ENCODE measurements around the gene RALGPS2. TPM values are rescaled to one million over a fixed set of nuclear protein-coding genes. Genes with fewer than 3 reads are reported as not detected.

The RALGPS2 gene
- total and polyA plus RNA-seq, 2 of the 8 experiments (the other 6 are each of a cell fraction or from before 2014, with no cell fraction given), result 6.7 to 38.0 TPM

- ChIA-PET POLR2A (ENCODE audit: partially characterized antibody) (no interaction called here), CTCF (ENCODE audit: partially characterized antibody) (interaction anchor here (0.9 to 1.3 kb wide), 2 partner anchors 11 to 81 kb away, joined by 3 to 4 read pairs; no protein-coding TSS in a partner anchor)
- Histone ChIP-seq H4K20me1 (replicated peaks in 1 of 2; ENCODE audit: control insufficient read depth in 1 of 2, insufficient read depth in 2 of 2, low read length in 2 of 2) (no peaks in the 10 kb centered on the region), H3K23ac (ENCODE audit: insufficient read length) (no peak overlapping the region), H2AK5ac (ENCODE audit: low read depth, low read length) (no peak overlapping the region), H2BK120ac (replicated peaks; ENCODE audit: low read depth, low read length) (no peak overlapping the region), H4K8ac (ENCODE audit: extremely low read depth, insufficient read depth, low read length) (no peak overlapping the region), H2BK5ac (ENCODE audit: low read depth, low read length) (no peak overlapping the region), H4K91ac (replicated peaks; ENCODE audit: insufficient read length, low read length) (no peak overlapping the region), H2AFZ (ENCODE audit: low read length) (no peak overlapping the region), H3K18ac (ENCODE audit: extremely low read depth, low read length) (no peak overlapping the region), H3K79me1 (ENCODE audit: low read depth, low read length) (no peaks in the 10 kb centered on the region), H3K27ac (ENCODE audit: low read depth, low read length) (no peak overlapping the region), H2BK15ac (ENCODE audit: low read length) (no peak overlapping the region), H3K4ac (replicated peaks; ENCODE audit: insufficient read length, low read depth, low read length) (no peak overlapping the region), H3K4me1 (replicated peaks in 1 of 4; ENCODE audit: control insufficient read depth in 3 of 4, insufficient read depth in 4 of 4, low read length in 3 of 4) (0 out of 7 replicates have a peak, but pooled peaks cover 0 to 2% (median 0%) of the 10 kb centered on the region in 4 experiments), H4K5ac (ENCODE audit: insufficient read length, low read depth, low read length) (no peak overlapping the region), H3K9ac (replicated peaks in 1 of 4; ENCODE audit: extremely low read depth in 1 of 4, low read depth in 3 of 4, low read length in 3 of 4) (no peak overlapping the region), H3K56ac (replicated peaks; ENCODE audit: insufficient read length, low read depth, low read length) (no peak overlapping the region), H2BK20ac (ENCODE audit: low read length) (no peak overlapping the region), H3K23me2 (ENCODE audit: low read depth, low read length) (no peaks in the 10 kb centered on the region), H3K4me2 (ENCODE audit: insufficient read depth in 1 of 2, low read depth in 2 of 2, low read length in 2 of 2) (no peak overlapping the region), H3K27me3 (replicated peaks in 1 of 4; ENCODE audit: control insufficient read depth in 3 of 4, extremely low read depth in 1 of 4, insufficient read depth in 3 of 4, low read length in 3 of 4) (no peaks in the 10 kb centered on the region), H3K14ac (ENCODE audit: insufficient read length) (no peak overlapping the region), H3K4me3 (ENCODE audit: extremely low read depth in 1 of 4, insufficient read depth in 2 of 4, low read depth in 3 of 4, low read length in 4 of 4) (no peak overlapping the region), H3K9me3 (ENCODE audit: insufficient read depth in 2 of 2, low read depth in 1 of 2, low read length in 1 of 2) (no peaks in the 10 kb centered on the region), H3K36me3 (ENCODE audit: control insufficient read depth in 2 of 4, insufficient read depth in 4 of 4, low read length in 3 of 4) (peaks cover 0 to 3% (median 1%) of the 10 kb centered on the region in 4 experiments; a peak in 2 of 8 replicates), H3K79me2 (ENCODE audit: control insufficient read depth in 1 of 2, insufficient read depth in 2 of 2, low read length in 2 of 2) (no peaks in the 10 kb centered on the region), H2BK12ac (ENCODE audit: low read depth, low read length) (no peak overlapping the region)
- TF ChIP-seq RXRA (IDR thresholded peaks at IDR 0.05; ENCODE audit: insufficient read depth, low read depth, low read length) (no peak), SIX5 (IDR thresholded peaks at IDR 0.05; ENCODE audit: low read depth, low read length) (no peak), RAD21 (IDR thresholded peaks at IDR 0.05 in 1 of 2, conservative IDR thresholded peaks at IDR 0.05 in 1 of 2; ENCODE audit: low read depth in 2 of 2, low read length in 2 of 2) (no peak), EZH2 (IDR thresholded peaks at IDR 0.05; ENCODE audit: low read depth, low read length, severe bottlenecking) (no peak), TAF7 (optimal IDR thresholded peaks at IDR 0.05; ENCODE audit: borderline replicate concordance, low read depth, low read length) (no peak), EGR1 (IDR thresholded peaks at IDR 0.05; ENCODE audit: borderline replicate concordance, low read depth, low read length) (no peak), RFX5 (IDR thresholded peaks at IDR 0.05; ENCODE audit: borderline replicate concordance, low read depth, low read length) (no peak), GABPA (IDR thresholded peaks at IDR 0.05; ENCODE audit: borderline replicate concordance, insufficient read depth, low read length) (no peak), SUZ12 (IDR thresholded peaks at IDR 0.05; ENCODE audit: low read length) (no peak)
- FAIRE-seq (no peak), DNase-seq (ENCODE audit: low read depth in 1 of 2, low spot score in 2 of 2) (no peak)
- WGBS, 2 experiments (ENCODE audit: extremely low coverage in 1 of 2, insufficient coverage in 1 of 2, insufficient read length in 1 of 2, insufficient replicate concordance in 2 of 2, low coverage in 1 of 2, low lambda C conversion rate in 2 of 2, missing lambda C conversion rate in 1 of 2), result 90% methylated on average over 2 of the region's 2 CpGs; no CpG with 5 or more reads in 1 of the 2 experiments
Observed at GRCh38 chr1:178921499-178921898, 196.5 kb downstream of the RALGPS2 start.
